Vagina (tissue), 2 donors: Measurements from ENCODE around the gene IL33. TPM values are rescaled to one million over a fixed set of nuclear protein-coding genes. Genes with fewer than 3 reads are reported as not detected.

ENCODE experiments used
- DNase-seq, 2 donors: peaks; one replicate each; pipeline ENCODE4 v3.0.0-alpha.2; 2017; ENCODE audit errors: extremely low spot score in 2 of 2
- H3K27ac ChIP-seq: fragments of 200-600 bp; sonication (generic); one replicate; pipeline ENCODE4 v1.5.1; 2019
- H3K27me3 ChIP-seq: fragments of 200-600 bp; sonication (generic); one replicate; pipeline ENCODE4 v1.5.1; 2019
- H3K36me3 ChIP-seq, 2 donors: fragments of 200-600 bp; sonication (generic); one replicate each; pipeline ENCODE4 v1.5.1; 2017 to 2019
- H3K4me1 ChIP-seq: fragments of 200-600 bp; sonication (generic); one replicate; pipeline ENCODE4 v1.5.1; 2019
- H3K4me3 ChIP-seq, 2 donors: fragments of 200-600 bp; sonication (generic); 1 replicate in 1 of 2; 2 replicates in 1 of 2; pipeline ENCODE4 v1.5.1; 2016 to 2019
- H3K9me3 ChIP-seq: fragments of 200-600 bp; sonication (generic); one replicate; pipeline ENCODE4 v1.5.1; 2019
- POLR2A ChIP-seq, 2 donors: fragments of 450-650 bp; IDR thresholded peaks; one replicate each; pipeline ENCODE4 v1.6.1; 2017; ENCODE audit warnings: antibody characterized with exemption in 2 of 2, mild to moderate bottlenecking in 2 of 2, moderate library complexity in 2 of 2
- POLR2AphosphoS5 ChIP-seq, 2 donors: sonication (generic); formaldehyde crosslinking; IDR thresholded peaks; one replicate each; pipeline ENCODE4 v1.9.0; 2017; ENCODE audit warnings: antibody characterized with exemption in 2 of 2, mild to moderate bottlenecking in 2 of 2, low read depth in 1 of 2; ENCODE audit not compliant: insufficient read depth in 1 of 2
- intact Hi-C: fragments of 100-400 bp; cut with DNase I; formaldehyde crosslinking; loops from one replicate; pipeline ENCODE4 v1.15.1; 2023
- total RNA-seq: library from RNA; depleted of rRNA; stranded (reverse); fragments of >200 nt; gene quantifications from one replicate; pipeline ENCODE4 v1.2.3, GENCODE V29; 2016
- TF ChIP-seq, protein P1 (sequence below), 3 experiments: fragments of 450-650 bp in 2 of 3; fragments of 200-600 bp in 1 of 3; sonication (generic) in 1 of 3; IDR thresholded peaks; one replicate each; pipeline ENCODE4 v1.5.1; 2017 to 2019; ENCODE audit warnings: antibody characterized with exemption in 3 of 3, mild to moderate bottlenecking in 2 of 3, moderate library complexity in 2 of 3

Gene IL33
- total RNA-seq, 1 donor from 2014 or later = 35.4 TPM

DNA sequence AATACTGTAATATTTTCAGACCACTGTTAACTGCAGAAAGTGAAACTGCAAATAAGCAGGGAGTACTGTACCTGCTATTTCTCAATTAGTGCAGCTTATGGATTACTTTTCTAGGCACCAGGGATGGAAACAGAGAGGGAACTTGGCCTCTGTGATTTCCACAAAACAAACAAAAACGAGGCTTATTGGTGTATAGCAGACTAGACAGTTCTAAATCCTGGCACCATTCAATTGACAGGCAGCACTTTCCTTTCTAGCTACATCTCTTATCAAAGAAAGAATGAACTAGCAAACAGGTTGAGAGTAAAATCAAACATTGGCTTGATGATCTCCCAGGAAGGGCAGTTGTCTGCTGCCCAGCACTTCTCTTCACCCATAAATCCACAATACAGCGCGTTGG lies 16.0 kb upstream of the IL33 start:
- Histone ChIP-seq H3K27me3 (no peaks in the 10 kb centered on the region), H3K4me3 (no peak overlapping the region), H3K27ac (no peak overlapping the region), H3K4me1 (no peaks in the 10 kb centered on the region), H3K36me3 (no peaks in the 10 kb centered on the region), H3K9me3 (no peaks in the 10 kb centered on the region)
- DNase-seq = no peak
- intact Hi-C loops = loop anchor here (5.0 kb wide), 1 partner anchor 108 kb away; no protein-coding TSS in a partner anchor
- TF ChIP-seq, protein P1, sequence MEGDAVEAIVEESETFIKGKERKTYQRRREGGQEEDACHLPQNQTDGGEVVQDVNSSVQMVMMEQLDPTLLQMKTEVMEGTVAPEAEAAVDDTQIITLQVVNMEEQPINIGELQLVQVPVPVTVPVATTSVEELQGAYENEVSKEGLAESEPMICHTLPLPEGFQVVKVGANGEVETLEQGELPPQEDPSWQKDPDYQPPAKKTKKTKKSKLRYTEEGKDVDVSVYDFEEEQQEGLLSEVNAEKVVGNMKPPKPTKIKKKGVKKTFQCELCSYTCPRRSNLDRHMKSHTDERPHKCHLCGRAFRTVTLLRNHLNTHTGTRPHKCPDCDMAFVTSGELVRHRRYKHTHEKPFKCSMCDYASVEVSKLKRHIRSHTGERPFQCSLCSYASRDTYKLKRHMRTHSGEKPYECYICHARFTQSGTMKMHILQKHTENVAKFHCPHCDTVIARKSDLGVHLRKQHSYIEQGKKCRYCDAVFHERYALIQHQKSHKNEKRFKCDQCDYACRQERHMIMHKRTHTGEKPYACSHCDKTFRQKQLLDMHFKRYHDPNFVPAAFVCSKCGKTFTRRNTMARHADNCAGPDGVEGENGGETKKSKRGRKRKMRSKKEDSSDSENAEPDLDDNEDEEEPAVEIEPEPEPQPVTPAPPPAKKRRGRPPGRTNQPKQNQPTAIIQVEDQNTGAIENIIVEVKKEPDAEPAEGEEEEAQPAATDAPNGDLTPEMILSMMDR (IDR thresholded peaks at IDR 0.05) = no peak
- TF ChIP-seq POLR2AphosphoS5 (IDR thresholded peaks at IDR 0.05; ENCODE audit: insufficient read depth in 1 of 2, low read depth in 1 of 2) (no peak), POLR2A (IDR thresholded peaks at IDR 0.05) (no peak)

DNA sequence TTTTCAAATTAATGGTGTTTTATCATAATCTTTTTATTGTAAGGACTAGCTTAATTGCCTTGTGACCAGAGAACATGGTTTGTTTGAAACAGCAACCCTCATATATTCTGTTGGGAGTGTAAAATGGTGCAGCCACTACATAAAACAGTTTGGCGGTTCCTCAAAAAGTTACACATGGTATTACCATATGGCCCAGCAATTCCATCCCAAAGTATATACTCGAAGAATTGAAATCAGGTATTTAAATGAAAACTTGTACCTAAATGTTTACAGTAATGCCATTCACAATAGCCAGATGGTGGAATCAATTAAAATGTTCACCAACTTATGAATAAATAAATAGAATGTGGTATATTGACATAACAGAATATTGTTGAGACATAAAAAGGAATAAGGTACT lies 14.8 kb upstream of the IL33 start:
- Histone ChIP-seq H3K4me1 (no peaks in the 10 kb centered on the region), H3K36me3 (no peaks in the 10 kb centered on the region), H3K27me3 (no peaks in the 10 kb centered on the region), H3K9me3 (no peaks in the 10 kb centered on the region), H3K27ac (no peak overlapping the region), H3K4me3 (no peak overlapping the region)
- intact Hi-C loops = no loop called here
- no peak for DNase-seq
- TF ChIP-seq POLR2AphosphoS5 (IDR thresholded peaks at IDR 0.05; ENCODE audit: insufficient read depth in 1 of 2, low read depth in 1 of 2) (no peak), POLR2A (IDR thresholded peaks at IDR 0.05) (no peak)
- TF ChIP-seq, protein P1 (IDR thresholded peaks at IDR 0.05) = no peak

DNA sequence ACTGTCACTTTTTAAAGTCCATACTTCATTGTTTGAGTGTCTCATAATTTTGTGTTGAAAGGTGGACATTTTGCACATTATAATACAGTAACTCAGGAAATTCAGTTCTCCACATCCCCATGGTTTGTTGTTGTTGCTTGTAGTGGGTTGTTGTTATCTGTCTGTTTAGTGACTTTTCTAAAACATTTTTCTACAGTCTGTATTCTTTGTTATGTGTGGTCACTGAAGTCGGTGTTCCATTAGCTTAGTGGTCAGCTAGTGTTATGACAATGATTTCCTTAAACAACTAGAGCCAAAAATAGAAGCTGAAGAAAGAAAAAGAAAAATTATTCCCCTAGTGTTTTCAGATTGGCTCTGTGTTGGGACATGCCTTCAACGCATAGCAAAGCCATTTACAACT lies 5.6 kb upstream of the IL33 start:
- no peak overlapping the region for H3K27ac ChIP-seq
- no peak for DNase-seq
- H3K9me3 ChIP-seq = peaks cover 6% of the 10 kb centered on the region
- intact Hi-C loops = no loop called here
- no peaks in the 10 kb centered on the region for H3K36me3 ChIP-seq
- no peaks in the 10 kb centered on the region for H3K27me3 ChIP-seq
- TF ChIP-seq, protein P1 (IDR thresholded peaks at IDR 0.05) = no peak
- TF ChIP-seq POLR2A (IDR thresholded peaks at IDR 0.05) (no peak), POLR2AphosphoS5 (IDR thresholded peaks at IDR 0.05; ENCODE audit: insufficient read depth in 1 of 2, low read depth in 1 of 2) (no peak)
- no peak overlapping the region for H3K4me3 ChIP-seq
- H3K4me1 ChIP-seq = peaks cover under 1% of the 10 kb centered on the region

DNA sequence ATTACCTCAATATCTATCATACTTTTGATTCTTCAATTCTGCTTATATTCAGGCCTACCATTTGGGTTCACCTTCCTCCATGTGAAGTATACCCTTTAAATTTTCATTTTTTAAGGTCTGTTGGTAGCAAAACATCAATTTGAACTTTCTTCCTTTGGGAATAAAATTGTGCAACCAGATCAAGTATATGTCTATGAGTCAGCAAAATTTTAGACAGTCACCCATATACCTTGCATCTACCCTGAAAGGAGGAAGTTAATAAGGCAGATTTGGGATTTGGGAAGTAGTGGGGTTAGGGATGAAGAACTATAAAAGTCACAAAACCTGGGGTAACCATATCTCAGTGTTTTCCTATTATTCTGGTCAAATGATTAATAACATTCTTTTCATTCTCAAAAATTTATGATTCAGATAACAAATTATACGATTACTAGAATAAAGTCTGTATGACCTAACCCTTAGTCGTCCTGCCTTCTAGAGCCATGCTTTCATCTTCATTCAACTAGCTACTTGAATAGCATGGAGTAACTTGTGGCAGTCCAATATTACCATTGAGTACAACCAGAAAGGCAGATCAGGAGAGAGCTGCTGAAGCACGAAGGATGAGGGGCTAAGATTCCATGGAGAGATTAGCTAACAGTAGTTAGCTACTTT lies 2.8 kb upstream of the IL33 start:
- intact Hi-C loops = no loop called here
- no peak for DNase-seq
- H3K27me3 ChIP-seq = no peaks in the 10 kb centered on the region
- no peak overlapping the region for H3K4me3 ChIP-seq
- H3K27ac ChIP-seq = no peak overlapping the region
- TF ChIP-seq, protein P1 (IDR thresholded peaks at IDR 0.05) = no peak
- TF ChIP-seq POLR2AphosphoS5 (IDR thresholded peaks at IDR 0.05; ENCODE audit: insufficient read depth in 1 of 2, low read depth in 1 of 2) = no peak
- TF ChIP-seq POLR2A (IDR thresholded peaks at IDR 0.05) = no peak
- H3K9me3 ChIP-seq = peaks cover 6% of the 10 kb centered on the region
- H3K36me3 ChIP-seq = no peaks in the 10 kb centered on the region
- peaks cover 15% of the 10 kb centered on the region for H3K4me1 ChIP-seq

DNA sequence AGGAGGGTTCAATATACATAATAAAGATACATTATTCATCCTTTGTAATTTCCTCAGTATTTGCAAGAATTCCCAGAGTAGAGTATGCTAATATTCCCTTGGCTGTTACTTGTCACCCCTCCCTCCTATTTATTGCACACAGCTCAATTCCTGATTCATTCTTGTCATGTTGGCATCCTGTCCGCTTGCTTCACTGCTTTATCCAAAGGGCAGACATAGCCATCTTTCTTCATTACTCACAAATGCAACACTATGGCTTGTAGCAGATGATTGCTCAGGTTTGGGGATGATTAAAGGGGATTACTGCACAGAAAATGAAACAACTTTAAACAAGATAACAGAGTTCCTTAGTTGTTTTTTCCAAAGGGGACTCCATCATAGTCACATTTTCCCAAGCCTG lies 1.2 kb upstream of the IL33 start:
- Histone ChIP-seq H3K36me3 (no peaks in the 10 kb centered on the region), H3K4me3 (no peak overlapping the region), H3K4me1 (peaks cover 15% of the 10 kb centered on the region), H3K27ac (no peak overlapping the region), H3K9me3 (peaks cover 6% of the 10 kb centered on the region), H3K27me3 (no peaks in the 10 kb centered on the region)
- intact Hi-C loops = no loop called here
- no peak for DNase-seq
- TF ChIP-seq, protein P1 (IDR thresholded peaks at IDR 0.05) = no peak
- TF ChIP-seq POLR2AphosphoS5 (IDR thresholded peaks at IDR 0.05; ENCODE audit: insufficient read depth in 1 of 2, low read depth in 1 of 2) (no peak), POLR2A (IDR thresholded peaks at IDR 0.05) (no peak)
